GM19467 (cell line): Measurements from ENCODE around the gene MRPL32.
A peak's percentile ranks its signal among the peaks of the same experiment; 100 is the strongest.

Source experiments
- ATAC-seq: cut with Tn5 transposase; IDR thresholded peaks from one replicate; pipeline ENCODE4 v1.9.1; 2021; ENCODE audit warnings: mild to moderate bottlenecking, moderate library complexity; ENCODE audit not compliant: unreplicated experiment

MRPL32 gene

GRCh38 chr7:42926204-42926603, 6.0 kb upstream of the MRPL32 start:
- ATAC-seq, result no peak

- no peak for ATAC-seq
Measured at GRCh38 chr7:42928754-42929153, 3.4 kb upstream of the MRPL32 start.

GRCh38 chr7:42929449-42929848, 2.7 kb upstream of the MRPL32 start:
- no peak for ATAC-seq

GRCh38 chr7:42930889-42931288, 1.3 kb upstream of the MRPL32 start:
- no peak for ATAC-seq

GRCh38 chr7:42931447-42931833, 736 bp upstream of the MRPL32 start:
- no peak for ATAC-seq

GRCh38 chr7:42932811-42933591, 825 bp downstream of the MRPL32 start:
- ATAC-seq, result no peak

- no peak for ATAC-seq
Measured at GRCh38 chr7:42934291-42934690, 2.1 kb downstream of the MRPL32 start.

GRCh38 chr7:42935861-42936260, 3.7 kb downstream of the MRPL32 start:
- ATAC-seq, result no peak

- ATAC-seq, result no peak
Measured at GRCh38 chr7:42939457-42940240, 7.5 kb downstream of the MRPL32 start.

- ATAC-seq, result peak; percentile 47
Measured at GRCh38 chr7:42940985-42941847, 9.0 kb downstream of the MRPL32 start.

GRCh38 chr7:42945821-42946626, 13.8 kb downstream of the MRPL32 start:
- peak; percentile 50 for ATAC-seq

GRCh38 chr7:42946627-42946950, 14.4 kb downstream of the MRPL32 start:
- no peak for ATAC-seq

- ATAC-seq, result no peak
Measured at GRCh38 chr7:42947521-42947920, 15.3 kb downstream of the MRPL32 start.

- ATAC-seq, result no peak
Measured at GRCh38 chr7:42950417-42950816, 18.2 kb downstream of the MRPL32 start.

- no peak for ATAC-seq
Measured at GRCh38 chr7:42952328-42952727, 20.2 kb downstream of the MRPL32 start.

- ATAC-seq, result no peak
Measured at GRCh38 chr7:42953994-42954393, 21.8 kb downstream of the MRPL32 start.

GRCh38 chr7:42956062-42956461, 23.9 kb downstream of the MRPL32 start:
- ATAC-seq, result no peak

- no peak for ATAC-seq
Measured at GRCh38 chr7:42959549-42959948, 27.4 kb downstream of the MRPL32 start.

- ATAC-seq, result no peak
Measured at GRCh38 chr7:42960762-42961161, 28.6 kb downstream of the MRPL32 start.

GRCh38 chr7:42961170-42961569, 29.0 kb downstream of the MRPL32 start:
- ATAC-seq, result no peak

- no peak for ATAC-seq
Measured at GRCh38 chr7:42964293-42964692, 32.1 kb downstream of the MRPL32 start.
